Cardiac septum (tissue), 1 donor: ENCODE results near the gene C5orf22. TPM values are rescaled to one million over a fixed set of nuclear protein-coding genes. Genes with fewer than 3 reads are reported as not detected.
"Not testable (repeated sequence)": the region's sequence is repeated elsewhere in the genome, so short reads cannot be mapped to it uniquely, and the experiment has no call there.

Experiments
- DNase-seq: peaks from one replicate; pipeline ENCODE4 v3.0.0-alpha.2; 2020; ENCODE audit warnings: low spot score
- intact Hi-C: fragments of 100-400 bp; cut with DNase I; formaldehyde crosslinking; loops from one replicate; pipeline ENCODE4 v1.14.0; 2022
- total RNA-seq: library from RNA; stranded (reverse); fragmentation: NEBNext Ultra II Directional; extraction: Animal tissue kit (Norgen Biotek cat#: 25700); gene quantifications from one replicate; pipeline ENCODE4 v1.2.1, GENCODE V29; 2021
- donor health status: DM: no; HTN: no; CAD: no.

C5orf22 gene
- total RNA-seq, 1 donor from 2014 or later: 24.2 TPM

DNA sequence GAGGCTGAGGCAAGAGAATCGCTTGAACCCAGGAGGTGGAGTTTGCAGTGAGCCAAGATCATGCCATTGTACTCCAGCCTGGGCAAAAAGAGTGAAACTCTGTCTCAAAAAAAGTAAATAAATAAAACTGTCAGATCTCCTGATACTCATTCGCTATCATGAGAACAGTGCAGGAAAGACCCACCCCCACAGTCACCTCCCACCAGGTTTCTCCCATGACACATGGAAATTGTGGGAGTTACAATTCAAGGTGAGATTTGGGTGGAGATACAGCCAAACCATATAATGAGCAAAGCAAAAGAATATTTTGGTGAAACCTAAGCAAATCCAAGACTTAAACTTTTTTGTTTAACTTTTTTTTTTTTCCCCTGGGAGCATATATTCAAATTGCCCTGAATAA is 17.0 kb downstream of the C5orf22 start:
- intact Hi-C loops: not testable (repeated sequence)

DNA sequence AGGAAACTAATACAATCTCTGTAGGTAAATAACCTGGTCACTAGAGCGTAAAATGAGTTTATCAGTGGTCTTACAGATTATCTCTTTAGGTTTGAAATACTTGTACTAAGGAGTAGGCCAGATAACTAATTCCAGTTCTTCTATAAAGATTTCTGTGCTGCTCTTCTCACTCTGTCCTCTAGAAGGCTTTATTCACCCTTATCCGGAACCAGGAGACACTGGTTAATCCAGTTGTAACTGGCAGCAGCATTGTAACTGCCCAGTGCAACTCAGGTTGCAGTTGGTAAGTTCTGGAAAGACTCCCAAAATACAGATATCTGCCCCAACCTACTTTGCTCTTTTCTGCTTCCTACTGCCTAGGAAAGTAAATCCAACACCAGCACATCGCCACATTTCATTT is 19.8 kb downstream of the C5orf22 start:
- intact Hi-C loops: no loop called here
- no peak for DNase-seq

More for the DNA sequence above, 17.0 kb downstream of the C5orf22 start:
- DNase-seq: not testable (repeated sequence)

DNA sequence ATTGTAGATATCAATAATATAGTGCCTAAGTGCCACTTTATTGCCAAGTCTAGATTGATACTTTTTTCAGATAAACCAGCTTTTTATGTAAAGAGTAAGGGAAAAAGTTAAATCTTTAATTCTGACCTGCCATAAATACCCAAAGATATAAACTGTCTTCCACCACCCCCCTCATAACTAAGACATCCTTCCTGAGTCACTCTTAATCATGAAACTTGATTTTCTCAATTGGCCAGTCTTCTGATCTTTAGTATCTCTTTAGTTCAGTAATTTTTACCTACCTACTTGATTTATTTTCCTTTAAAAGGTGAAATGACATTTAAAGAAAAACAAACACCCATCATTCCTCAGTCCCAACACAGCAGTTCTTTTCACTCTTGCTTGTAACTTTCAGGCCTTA is 21.8 kb downstream of the C5orf22 start:
- DNase-seq: no peak
- intact Hi-C loops: no loop called here

DNA sequence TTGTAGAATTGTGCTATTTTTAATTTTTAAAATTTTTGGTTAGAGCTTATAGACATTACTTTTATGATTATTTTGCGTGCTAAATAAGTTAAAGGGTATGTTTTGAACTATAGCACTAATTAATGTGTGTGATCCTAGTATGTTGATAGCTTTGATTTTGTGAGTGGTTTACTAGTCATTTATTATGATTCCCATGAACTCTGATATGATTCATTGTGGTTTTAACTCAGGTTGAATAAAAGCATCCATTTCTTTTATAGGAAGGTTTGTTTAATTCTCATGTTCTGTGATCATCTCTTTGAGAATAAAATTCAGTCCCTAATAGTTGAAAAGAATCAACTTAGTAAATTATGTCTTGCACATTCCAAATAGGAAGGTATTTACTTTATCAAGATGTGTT is 22.5 kb downstream of the C5orf22 start:
- no peak for DNase-seq
- intact Hi-C loops: no loop called here

DNA sequence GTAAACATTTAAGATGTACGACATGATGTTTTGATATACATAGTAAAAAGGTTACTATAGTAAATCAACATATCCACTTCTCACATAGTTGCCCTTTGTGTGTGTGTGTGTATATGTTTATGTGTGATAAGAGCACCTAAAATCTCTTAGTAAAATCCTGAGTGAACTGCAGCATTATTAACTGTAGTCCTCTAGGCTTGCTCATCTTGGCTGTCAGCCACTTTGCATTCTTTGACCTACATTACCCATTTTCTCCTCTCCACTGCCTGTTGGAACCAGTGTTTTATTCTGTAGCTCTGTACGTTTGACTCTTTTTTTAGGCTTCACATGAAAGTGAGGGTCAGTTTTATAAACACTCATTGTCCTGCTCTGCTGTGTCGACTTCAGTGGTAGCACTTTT is 24.4 kb downstream of the C5orf22 start:
- intact Hi-C loops: no loop called here
- no peak for DNase-seq

DNA sequence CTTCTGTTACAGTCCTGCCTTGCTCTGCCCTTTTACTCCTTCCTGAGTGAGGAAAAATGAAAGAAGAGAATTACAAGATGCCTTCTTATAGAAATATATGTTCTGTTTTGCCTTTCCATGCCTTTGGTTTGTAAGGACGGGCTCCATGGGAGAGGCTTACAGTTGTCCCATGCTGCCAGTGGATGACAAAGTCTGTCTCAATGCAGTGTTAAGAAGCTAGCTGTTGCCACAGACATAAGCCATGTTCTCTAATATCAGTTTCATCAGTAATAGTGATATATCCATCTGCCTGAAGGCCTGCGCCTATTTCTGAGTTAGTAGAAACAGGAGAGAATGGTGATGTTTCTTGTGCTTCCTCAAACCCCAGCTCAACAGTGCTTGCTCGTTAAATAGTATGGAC is 27.8 kb downstream of the C5orf22 start:
- intact Hi-C loops: no loop called here

DNA sequence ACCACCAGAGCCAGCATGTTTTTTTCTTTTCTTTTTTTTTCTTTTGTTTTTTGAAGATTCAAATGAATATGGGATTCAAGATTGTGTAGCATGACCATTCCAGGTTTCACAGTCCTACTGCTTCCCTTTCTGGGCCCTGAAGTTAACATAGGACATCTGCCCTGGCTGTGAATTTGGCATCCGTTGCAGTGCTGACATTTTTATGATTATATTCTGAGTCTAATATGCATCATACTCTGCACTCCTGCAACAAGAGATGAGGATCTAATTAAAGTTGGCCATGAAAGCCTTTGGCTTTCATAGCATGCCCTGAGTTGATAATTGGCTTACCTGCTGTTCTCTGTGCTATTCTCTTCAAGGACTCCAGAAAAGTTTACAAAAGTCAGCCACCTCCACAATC is 29.8 kb downstream of the C5orf22 start:
- intact Hi-C loops: no loop called here
- DNase-seq: no peak

More for the DNA sequence above, 27.8 kb downstream of the C5orf22 start:
- no peak for DNase-seq

DNA sequence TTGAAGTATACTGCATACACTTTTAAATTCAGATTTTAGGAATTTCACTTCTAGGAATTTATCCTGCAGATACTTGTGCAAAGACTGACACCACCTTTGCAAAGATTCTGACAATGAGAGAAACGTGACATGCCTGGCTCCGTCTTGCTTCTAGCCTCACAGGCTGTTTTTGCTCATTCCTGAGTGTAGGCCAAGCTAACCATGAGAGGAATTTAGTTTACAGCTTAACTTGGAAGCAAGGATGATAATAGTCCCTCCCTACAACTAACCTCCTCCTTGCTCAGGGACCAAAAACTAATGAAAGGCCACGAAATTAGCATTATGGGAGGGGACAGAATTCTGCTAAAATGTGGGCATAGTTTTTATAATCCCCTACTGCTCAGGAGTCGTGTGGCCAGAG is 31.1 kb downstream of the C5orf22 start:
- no peak for DNase-seq
- intact Hi-C loops: no loop called here

DNA sequence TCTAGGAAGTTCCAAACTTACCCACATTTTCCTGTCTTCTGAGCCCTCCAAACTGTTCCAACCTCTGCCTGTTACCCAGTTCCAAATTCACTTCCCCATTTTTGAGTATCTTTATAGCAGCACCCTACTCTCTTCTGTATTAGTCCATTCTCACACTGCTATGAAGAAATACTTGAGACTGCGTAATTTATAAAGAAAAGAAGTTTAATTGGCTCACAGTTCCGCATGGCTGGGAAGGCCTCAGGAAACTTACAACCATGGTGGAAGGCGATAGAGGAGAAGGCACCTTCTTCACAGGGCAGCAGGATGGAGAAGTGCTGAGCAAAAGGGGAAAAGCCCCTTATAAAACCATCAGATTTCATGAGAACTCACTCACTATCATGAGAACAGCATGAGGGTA is 34.3 kb downstream of the C5orf22 start:
- intact Hi-C loops, DNase-seq: not testable (repeated sequence)

DNA sequence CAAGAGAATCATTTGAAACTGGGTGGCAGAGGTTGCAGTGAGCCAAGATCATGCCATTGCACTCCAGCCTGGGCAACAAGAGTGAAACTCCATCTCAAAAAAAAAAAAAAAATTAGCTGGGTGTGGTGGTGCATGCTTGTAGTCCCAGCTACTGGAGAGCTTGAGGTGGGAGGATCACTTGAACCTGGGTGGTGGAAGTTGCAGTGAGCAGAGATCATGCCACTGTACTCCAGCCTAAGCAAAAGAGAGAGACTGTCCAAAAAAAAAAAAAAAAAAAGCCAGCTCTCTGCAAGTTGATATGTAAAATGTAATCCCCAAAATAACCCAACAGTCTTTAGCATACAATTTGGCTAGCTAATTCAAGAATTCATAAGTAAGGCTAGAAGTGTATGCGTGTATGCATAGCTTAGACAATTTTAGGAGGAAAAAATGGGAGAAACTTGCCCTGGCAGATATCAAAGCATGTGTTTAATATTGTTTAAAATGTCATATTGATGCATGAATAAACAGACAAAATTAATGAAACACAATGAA is 36.3 kb downstream of the C5orf22 start:
- intact Hi-C loops: no loop called here
- DNase-seq: no peak

DNA sequence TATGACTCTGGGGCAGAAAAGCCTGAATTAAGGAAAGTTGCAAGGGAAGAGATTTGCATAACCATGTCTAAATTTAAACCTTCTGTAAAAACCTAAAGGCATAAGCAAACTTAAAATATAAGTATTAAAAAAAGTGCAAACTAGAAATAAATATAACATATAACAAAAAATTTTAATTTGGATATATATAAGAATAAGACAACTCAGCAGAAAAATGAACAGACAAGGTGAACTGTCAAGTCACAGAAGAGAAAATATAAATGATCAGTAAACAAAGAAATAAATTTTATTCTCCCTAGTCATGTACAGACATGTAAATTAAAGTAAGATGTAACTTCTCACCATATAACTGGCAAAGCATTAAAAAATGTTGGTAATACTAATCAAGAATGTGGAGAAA is 37.0 kb downstream of the C5orf22 start:
- DNase-seq: no peak
- intact Hi-C loops: no loop called here

DNA sequence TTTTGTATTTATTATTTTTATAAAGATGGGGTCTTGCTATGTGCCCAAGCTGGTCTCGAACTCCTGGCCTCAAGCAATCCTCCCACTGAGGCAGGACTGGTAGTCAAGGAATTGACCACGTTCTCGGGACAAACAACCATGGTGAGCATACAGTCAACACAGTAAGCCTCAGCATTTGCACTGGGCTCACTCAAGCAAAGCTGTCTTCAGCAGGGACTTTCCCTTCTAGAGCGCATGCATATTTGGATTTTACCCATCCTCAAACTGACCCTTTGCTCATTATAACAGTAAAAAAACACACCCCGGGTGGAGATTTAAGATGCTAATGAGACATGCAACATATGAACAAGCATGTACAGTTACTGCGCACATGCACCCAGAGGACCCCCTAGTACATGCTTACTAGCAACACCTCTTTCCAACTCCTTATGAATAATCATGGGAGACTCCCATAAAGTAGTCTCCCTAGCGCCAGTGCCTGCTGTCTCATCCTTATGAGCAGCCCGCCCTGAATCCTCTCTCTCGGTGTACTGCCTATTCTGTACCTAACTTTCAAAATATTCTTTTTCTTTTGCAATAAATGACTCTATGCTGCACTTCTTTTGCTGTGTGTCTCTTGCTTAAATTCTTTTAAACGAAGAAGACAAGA is 41.5 kb downstream of the C5orf22 start:
- intact Hi-C loops: no loop called here
- no peak for DNase-seq

DNA sequence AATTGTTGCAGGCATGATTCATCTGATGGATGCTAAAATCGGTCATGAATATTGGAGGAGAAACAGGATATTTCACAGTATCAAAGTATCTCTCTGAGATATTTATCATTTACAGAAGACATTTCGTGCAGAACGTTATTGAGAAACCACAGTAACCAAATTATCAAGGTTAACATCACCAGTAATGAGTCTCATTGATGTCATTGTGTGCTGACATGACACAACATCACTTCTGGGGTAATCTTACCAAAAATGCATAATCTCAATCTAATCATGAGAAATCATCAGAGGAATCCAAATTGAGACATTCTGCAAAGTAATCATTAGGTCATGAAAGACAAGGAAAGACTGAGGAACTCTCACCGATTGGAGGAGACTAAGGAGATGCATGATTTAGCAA is 42.7 kb downstream of the C5orf22 start:
- intact Hi-C loops: no loop called here
- no peak for DNase-seq

DNA sequence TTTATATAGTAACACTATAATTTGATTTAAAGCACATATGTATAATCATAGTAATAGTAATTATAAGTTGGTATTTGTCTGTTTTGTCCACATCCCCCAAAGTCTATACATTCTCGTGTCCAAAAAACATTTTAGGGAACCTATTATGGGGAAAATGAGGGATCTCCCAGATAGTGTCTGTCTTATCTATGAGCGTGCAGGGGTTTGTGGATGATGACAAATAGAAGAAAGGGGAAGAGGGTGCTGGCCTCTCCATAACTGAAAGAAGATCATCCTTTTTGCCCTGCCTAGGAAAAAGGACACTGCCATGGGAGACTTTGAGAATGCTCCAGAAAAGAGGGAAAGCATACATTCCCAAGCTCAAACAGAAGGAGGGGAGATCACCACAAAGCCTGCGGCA is 45.3 kb downstream of the C5orf22 start:
- intact Hi-C loops: no loop called here
- no peak for DNase-seq

DNA sequence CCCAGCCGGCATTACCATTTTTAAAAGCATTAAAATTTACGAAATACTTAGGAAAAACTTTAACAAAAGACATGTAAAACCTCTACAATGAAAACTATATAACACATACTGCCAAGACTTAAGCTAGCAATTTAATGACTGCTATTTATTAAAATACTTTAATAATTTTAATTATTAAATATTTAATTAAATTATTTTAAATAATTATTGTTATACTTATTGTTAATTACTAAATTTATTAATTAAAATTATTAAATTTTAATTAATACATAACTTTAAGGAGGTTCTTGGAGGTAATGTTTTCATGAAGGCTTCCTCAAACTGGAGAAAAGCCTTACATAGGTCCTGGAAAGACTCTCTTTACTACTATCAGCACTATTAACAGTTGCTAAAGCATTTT is 47.5 kb downstream of the C5orf22 start:
- no peak for DNase-seq
- intact Hi-C loops: no loop called here

DNA sequence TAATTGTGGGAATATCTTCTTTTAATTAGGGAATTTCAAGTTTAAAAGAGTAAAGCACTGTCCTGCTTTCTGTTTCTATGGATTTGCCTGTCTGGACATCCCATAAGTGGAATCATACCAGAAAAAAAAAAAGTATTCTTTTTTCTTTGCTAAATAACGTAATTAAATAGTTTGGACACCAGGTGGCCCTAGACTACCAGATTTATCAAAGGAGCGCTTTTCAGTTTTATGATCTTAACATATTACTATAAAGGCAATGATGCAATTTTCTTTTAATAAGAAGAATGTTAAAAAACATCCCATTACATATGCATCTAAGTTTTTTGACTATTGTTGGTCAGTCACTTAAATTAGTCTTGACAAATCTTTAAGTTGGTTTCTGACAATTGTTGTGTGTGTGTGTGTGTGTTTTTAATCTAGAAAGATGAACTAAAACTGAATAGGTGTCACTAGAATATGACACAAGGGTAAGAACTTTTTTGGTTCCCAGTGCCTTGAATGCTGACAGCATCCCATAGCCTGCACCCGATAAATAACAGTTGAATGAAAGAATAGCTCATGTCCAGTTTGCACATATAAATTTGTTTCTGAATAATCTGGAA is 49.5 kb downstream of the C5orf22 start:
- intact Hi-C loops: loop anchor here (1.0 to 5.0 kb wide), 4 partner anchors 57 to 511 kb away; partner anchors contain the start of gene PDZD2
- no peak for DNase-seq

DNA sequence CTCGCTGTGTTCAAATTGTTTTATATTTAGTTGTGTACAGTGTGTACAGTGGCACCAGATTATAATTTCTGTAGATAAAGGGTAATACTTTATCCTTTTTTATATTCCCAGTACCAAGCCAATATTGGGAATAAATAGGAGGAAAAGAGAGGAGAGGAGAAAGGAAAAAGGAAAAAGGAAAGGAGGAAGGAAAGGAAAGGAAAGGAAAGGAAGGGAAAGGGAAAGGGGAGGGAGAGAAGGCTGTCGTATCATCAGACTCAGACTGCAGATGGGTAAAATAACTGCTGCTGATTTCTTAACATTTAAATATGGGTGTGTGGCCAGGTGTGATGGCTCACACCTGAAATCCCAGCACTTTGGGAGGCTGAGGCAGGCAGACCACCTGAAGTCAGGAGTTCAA is 51.0 kb downstream of the C5orf22 start:
- intact Hi-C loops: loop anchor here (2.0 to 5.0 kb wide), 3 partner anchors 56 to 509 kb away; partner anchors contain the start of gene PDZD2
- no peak for DNase-seq

DNA sequence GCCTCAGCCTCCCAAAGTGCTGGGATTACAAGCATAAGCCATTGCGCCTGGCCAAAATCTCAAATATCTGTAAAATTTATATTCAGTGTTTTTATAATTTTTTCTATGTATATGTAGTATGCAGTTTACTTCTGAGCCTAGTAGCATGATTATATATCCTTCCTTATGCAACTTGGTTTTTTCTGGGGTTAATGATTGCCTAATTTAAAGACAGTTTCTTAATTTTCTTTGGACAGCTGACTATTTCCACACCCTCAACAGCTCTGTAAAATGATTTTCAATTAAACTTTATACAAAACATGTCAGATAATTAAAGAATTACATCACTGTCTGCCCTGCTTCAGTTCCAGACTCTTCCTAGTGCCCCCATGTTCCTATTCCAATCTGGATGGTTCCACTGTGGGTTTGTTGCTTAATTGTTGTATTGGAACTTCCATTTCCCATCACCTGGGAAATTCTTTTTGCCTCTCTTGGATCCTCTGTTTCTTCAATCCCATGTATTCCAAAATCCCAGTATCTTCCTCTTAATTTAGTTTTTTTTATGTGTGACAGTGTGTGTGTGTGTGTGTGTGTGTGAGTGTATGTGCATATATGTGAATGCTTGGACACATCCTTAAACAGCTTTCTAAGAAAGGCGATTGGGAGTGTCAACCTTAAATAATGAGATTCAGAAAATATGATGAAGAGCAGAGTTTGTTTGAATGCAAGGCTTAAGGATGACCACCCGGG is 53.2 kb downstream of the C5orf22 start:
- intact Hi-C loops: no loop called here
- no peak for DNase-seq

DNA sequence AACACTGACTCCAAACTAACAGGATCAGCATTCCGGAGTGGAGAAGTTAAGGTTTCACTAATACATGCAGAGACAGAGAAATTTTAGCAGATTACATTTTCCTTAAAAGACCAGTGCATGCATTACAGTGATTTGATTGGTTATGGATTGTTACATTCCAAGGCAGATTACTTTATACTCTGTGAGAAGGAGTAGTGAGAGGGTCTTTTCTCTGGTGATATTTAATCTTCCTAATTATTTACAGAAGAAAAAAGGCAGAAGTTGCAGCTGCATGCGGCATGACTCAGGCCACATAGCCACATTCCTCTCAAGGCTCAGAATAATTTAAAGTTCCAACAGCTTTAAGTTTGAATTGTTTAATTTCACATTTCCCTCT is 53.8 kb downstream of the C5orf22 start:
- intact Hi-C loops: no loop called here
- DNase-seq: no peak

DNA sequence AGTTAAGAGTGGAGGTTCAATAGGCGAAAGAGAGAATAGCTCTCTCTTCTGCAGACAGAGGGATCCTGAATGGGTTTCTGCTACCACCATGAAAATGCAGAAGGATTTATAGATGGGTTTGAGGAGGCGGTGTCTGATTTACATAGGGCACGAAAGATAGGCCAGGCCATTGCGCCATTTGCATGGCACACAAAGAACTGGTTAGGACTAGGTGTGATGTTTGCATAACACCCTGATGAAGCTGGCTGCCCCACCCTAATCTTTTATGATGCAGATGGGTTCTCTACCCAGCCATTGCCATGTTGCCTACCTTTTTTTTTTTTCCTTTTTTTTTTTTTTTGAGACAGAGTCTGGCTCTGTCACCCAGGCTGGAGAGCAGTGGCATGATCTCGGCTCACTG is 55.4 kb downstream of the C5orf22 start:
- intact Hi-C loops: no loop called here
- no peak for DNase-seq

DNA sequence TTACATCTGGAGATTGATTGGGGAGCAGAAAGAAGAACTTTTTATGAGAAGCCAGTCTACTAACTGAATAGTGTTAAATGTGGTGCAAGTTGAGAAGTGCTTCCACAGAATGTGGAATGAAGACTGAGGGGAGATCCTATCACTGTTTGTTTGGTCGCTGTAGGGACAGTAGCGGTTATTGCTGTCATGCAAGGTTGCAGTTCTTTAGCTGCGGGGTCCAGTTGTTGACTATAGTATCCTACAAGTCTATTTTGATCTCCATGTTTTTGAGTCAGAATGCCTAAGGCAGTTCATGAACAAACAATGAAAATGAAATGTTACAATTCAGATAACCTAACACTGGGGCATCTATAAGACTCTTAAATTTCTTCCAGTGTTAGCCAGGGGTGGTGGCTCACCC is 61.6 kb downstream of the C5orf22 start:
- intact Hi-C loops: no loop called here
- DNase-seq: no peak
